HFFc6 (cell line): Measurements from ENCODE around the gene DNAJC9. TPM values are rescaled to one million over a fixed set of nuclear protein-coding genes. Genes with fewer than 3 reads are reported as not detected.

ENCODE experiments used
- DNase-seq: peaks from one replicate; pipeline ENCODE4 v3.0.0-alpha.2; 2018
- H3K27ac Mint-ChIP-seq: 2 replicates; pipeline ENCODE4 v1.8.0; 2020; ENCODE audit warnings: mild to moderate bottlenecking, mixed read lengths
- H3K27me3 Mint-ChIP-seq: 2 replicates; pipeline ENCODE4 v1.8.0; 2021; ENCODE audit warnings: mild to moderate bottlenecking, moderate library complexity, mixed read lengths; ENCODE audit not compliant: insufficient read depth
- H3K36me3 Mint-ChIP-seq: 2 replicates; pipeline ENCODE4 v1.8.0; 2021; ENCODE audit warnings: low read depth, mixed read lengths
- H3K4me1 Mint-ChIP-seq: 2 replicates; pipeline ENCODE4 v1.8.0; 2020; ENCODE audit warnings: low read depth, mixed read lengths
- H3K4me3 Mint-ChIP-seq: 2 replicates; pipeline ENCODE4 v1.8.0; 2020; ENCODE audit warnings: mild to moderate bottlenecking, moderate library complexity, mixed read lengths
- H3K9me3 Mint-ChIP-seq: 2 replicates; pipeline ENCODE4 v1.8.0; 2020; ENCODE audit warnings: mild to moderate bottlenecking, mixed read lengths
- CTCF ChIP-seq: fragments of 200-600 bp; sonication (generic); IDR thresholded peaks from 2 replicates; pipeline ENCODE4 v1.5.0; 2021; ENCODE audit warnings: antibody characterized with exemption, mild to moderate bottlenecking
- total RNA-seq, 6 experiments: library from RNA; stranded (reverse); fragmentation: NEBNext Ultra II Directional; extraction: Animal tissue kit (Norgen Biotek cat#: 25700); gene quantifications; 2 replicates in 1 of 6; 3 replicates in 5 of 6; pipeline ENCODE4 v1.2.3, GENCODE V29; 2021

The DNAJC9 gene
- total RNA-seq, 6 experiments from 2014 or later: 18.6 to 30.9 (median 27.1) TPM

GRCh38 chr10:73205890-73206289 lies 41.2 kb downstream of the DNAJC9 start:
- no peak for DNase-seq
- peaks cover 2% of the 10 kb centered on the region; the same call in 1 of the 2 replicates for H3K27me3 Mint-ChIP-seq
- no peak for TF ChIP-seq CTCF
- H3K27ac Mint-ChIP-seq: no peak overlapping the region
- H3K9me3 Mint-ChIP-seq: peaks cover 11% of the 10 kb centered on the region
- no peak overlapping the region for H3K4me3 Mint-ChIP-seq
- peaks cover 16% of the 10 kb centered on the region for H3K4me1 Mint-ChIP-seq
- peaks cover 20% of the 10 kb centered on the region for H3K36me3 Mint-ChIP-seq

GRCh38 chr10:73205081-73205480 lies 42.0 kb downstream of the DNAJC9 start:
- peaks cover 11% of the 10 kb centered on the region for H3K9me3 Mint-ChIP-seq
- DNase-seq: no peak
- H3K27me3 Mint-ChIP-seq: peaks cover 2% of the 10 kb centered on the region; the same call in 1 of the 2 replicates
- peaks cover 15% of the 10 kb centered on the region for H3K4me1 Mint-ChIP-seq
- H3K4me3 Mint-ChIP-seq: no peak overlapping the region
- peaks cover 28% of the 10 kb centered on the region for H3K36me3 Mint-ChIP-seq
- no peak for TF ChIP-seq CTCF
- no peak overlapping the region; the same call in 1 of the 2 replicates for H3K27ac Mint-ChIP-seq

Other genes starting within 250 kb of the DNAJC9 start
- 100 to 1,000 TPM; 117 to 192 (median 127) TPM for gene P4HA1, start 150.4 kb downstream of the DNAJC9 start, total RNA-seq
- gene NUDT13, start 136.8 kb downstream of the DNAJC9 start, total RNA-seq: 1 to 10 TPM; 1.3 to 2.3 (median 2.1) TPM
- gene ECD, start 79.2 kb downstream of the DNAJC9 start, total RNA-seq: 10 to 100 TPM; 31.3 to 39.0 (median 33.6) TPM
- 10 to 100 TPM; 16.9 to 21.9 (median 19.5) TPM for gene FAM149B1, start 79.1 kb downstream of the DNAJC9 start, total RNA-seq
- 100 to 1,000 TPM; 100 to 140 (median 116) TPM for gene MRPS16, start 5.4 kb upstream of the DNAJC9 start, total RNA-seq
- under 1 TPM; 0.13 to 0.43 (median 0.21) TPM for gene CFAP70, start 111.6 kb upstream of the DNAJC9 start, total RNA-seq
- 100 to 1,000 TPM; 125 to 167 (median 134) TPM for gene ANXA7, start 166.8 kb upstream of the DNAJC9 start, total RNA-seq
- gene MSS51, start 186.3 kb upstream of the DNAJC9 start, total RNA-seq: under 1 TPM; 0.31 to 0.66 (median 0.50) TPM
- 10 to 100 TPM; 49.7 to 66.4 (median 59.8) TPM for gene PPP3CB, start 248.8 kb upstream of the DNAJC9 start, total RNA-seq